H7 (cell line): ENCODE data around the gene CCDC70. TPM values are rescaled to one million over a fixed set of nuclear protein-coding genes. Genes with fewer than 3 reads are reported as not detected.
"Not testable (repeated sequence)": the region's sequence is repeated elsewhere in the genome, so short reads cannot be mapped to it uniquely, and the experiment has no call there.

Source experiments
- DNase-seq: peaks from one replicate; pipeline ENCODE4 v3.0.0; 2012
- H3K27me3 ChIP-seq: 2 replicates; pipeline ENCODE4 v1.6.0; 2011; ENCODE audit warnings: mild to moderate bottlenecking, low read length; ENCODE audit not compliant: control insufficient read depth, insufficient read depth
- H3K36me3 ChIP-seq: replicated peaks from 2 replicates; pipeline ENCODE4 v1.5.1; 2011; ENCODE audit warnings: low read length; ENCODE audit not compliant: control insufficient read depth, insufficient read depth
- H3K4me3 ChIP-seq: 2 replicates; pipeline ENCODE4 v1.5.1; 2011; ENCODE audit warnings: low read depth, mild to moderate bottlenecking, control low read depth, low read length, moderate library complexity; ENCODE audit not compliant: insufficient read depth
- total RNA-seq: library from RNA; depleted of rRNA; stranded (reverse); fragments of >200 nt; shearing (Covaris generic); gene quantifications from 2 replicates; pipeline ENCODE4 v1.2.3, GENCODE V29; 2014

CCDC70 gene
- total RNA-seq, 1 experiment from 2014 or later = not detected

GRCh38 chr13:51824712-51825111 is 37.1 kb upstream of the CCDC70 start:
- H3K4me3 ChIP-seq, H3K36me3 ChIP-seq, DNase-seq: not testable (repeated sequence)

GRCh38 chr13:51825165-51825592 is 36.6 kb upstream of the CCDC70 start:
- Histone ChIP-seq H3K36me3 (no peaks in the 10 kb centered on the region), H3K27me3 (no peaks in the 10 kb centered on the region), H3K4me3 (no peak overlapping the region)
- DNase-seq = no peak

More at GRCh38 chr13:51824712-51825111, 37.1 kb upstream of the CCDC70 start:
- H3K27me3 ChIP-seq = not testable (repeated sequence)

GRCh38 chr13:51825681-51826254 is 36.0 kb upstream of the CCDC70 start:
- no peak for DNase-seq
- Histone ChIP-seq H3K36me3 (no peaks in the 10 kb centered on the region), H3K4me3 (no peak overlapping the region), H3K27me3 (no peaks in the 10 kb centered on the region)

- H3K36me3 ChIP-seq = no peaks in the 10 kb centered on the region
- no peak overlapping the region for H3K4me3 ChIP-seq
- no peak for DNase-seq
- no peaks in the 10 kb centered on the region for H3K27me3 ChIP-seq
Observed at GRCh38 chr13:51826606-51827005, 35.2 kb upstream of the CCDC70 start.

- DNase-seq = no peak
- Histone ChIP-seq H3K27me3 (no peaks in the 10 kb centered on the region), H3K36me3 (no peaks in the 10 kb centered on the region), H3K4me3 (no peak overlapping the region)
Observed at GRCh38 chr13:51827254-51827653, 34.5 kb upstream of the CCDC70 start.

GRCh38 chr13:51828730-51829567 is 32.8 kb upstream of the CCDC70 start:
- DNase-seq = no peak
- Histone ChIP-seq H3K4me3 (no peak overlapping the region), H3K36me3 (no peaks in the 10 kb centered on the region), H3K27me3 (no peaks in the 10 kb centered on the region)

- Histone ChIP-seq H3K27me3 (no peaks in the 10 kb centered on the region), H3K36me3 (no peaks in the 10 kb centered on the region), H3K4me3 (no peak overlapping the region)
- no peak for DNase-seq
Observed at GRCh38 chr13:51829568-51829899, 32.2 kb upstream of the CCDC70 start.

- no peak for DNase-seq
Observed at GRCh38 chr13:51831519-51831918, 30.2 kb upstream of the CCDC70 start.

GRCh38 chr13:51832471-51833152 is 29.2 kb upstream of the CCDC70 start:
- peak; percentile 70 for DNase-seq
- H3K36me3 ChIP-seq = no peaks in the 10 kb centered on the region
- no peaks in the 10 kb centered on the region for H3K27me3 ChIP-seq
- no peak overlapping the region for H3K4me3 ChIP-seq

More at GRCh38 chr13:51831519-51831918, 30.2 kb upstream of the CCDC70 start:
- H3K4me3 ChIP-seq = no peak overlapping the region
- no peaks in the 10 kb centered on the region for H3K27me3 ChIP-seq
- no peaks in the 10 kb centered on the region for H3K36me3 ChIP-seq

GRCh38 chr13:51833980-51834379 is 27.8 kb upstream of the CCDC70 start:
- no peak overlapping the region for H3K4me3 ChIP-seq
- DNase-seq = no peak
- no peaks in the 10 kb centered on the region for H3K36me3 ChIP-seq
- no peaks in the 10 kb centered on the region for H3K27me3 ChIP-seq

- Histone ChIP-seq H3K27me3 (no peaks in the 10 kb centered on the region), H3K36me3 (no peaks in the 10 kb centered on the region), H3K4me3 (no peak overlapping the region)
- DNase-seq = no peak
Observed at GRCh38 chr13:51834581-51835171, 27.1 kb upstream of the CCDC70 start.

GRCh38 chr13:51837016-51837415 is 24.8 kb upstream of the CCDC70 start:
- Histone ChIP-seq H3K27me3 (no peaks in the 10 kb centered on the region), H3K4me3 (no peak overlapping the region), H3K36me3 (no peaks in the 10 kb centered on the region)
- no peak for DNase-seq

- no peak for DNase-seq
- Histone ChIP-seq H3K4me3 (no peak overlapping the region), H3K36me3 (no peaks in the 10 kb centered on the region), H3K27me3 (no peaks in the 10 kb centered on the region)
Observed at GRCh38 chr13:51838240-51838846, 23.4 kb upstream of the CCDC70 start.

- H3K36me3 ChIP-seq = no peaks in the 10 kb centered on the region
- no peak for DNase-seq
- H3K27me3 ChIP-seq = no peaks in the 10 kb centered on the region
- H3K4me3 ChIP-seq = no peak overlapping the region
Observed at GRCh38 chr13:51839711-51840540, 21.8 kb upstream of the CCDC70 start.
